ENCODE results near the gene FN1. TPM values are rescaled to one million over a fixed set of nuclear protein-coding genes. Genes with fewer than 3 reads are reported as not detected.

The FN1 gene
- total and polyA plus RNA-seq, 4 donors = 339 to 1,753 (median 934) TPM

DNA sequence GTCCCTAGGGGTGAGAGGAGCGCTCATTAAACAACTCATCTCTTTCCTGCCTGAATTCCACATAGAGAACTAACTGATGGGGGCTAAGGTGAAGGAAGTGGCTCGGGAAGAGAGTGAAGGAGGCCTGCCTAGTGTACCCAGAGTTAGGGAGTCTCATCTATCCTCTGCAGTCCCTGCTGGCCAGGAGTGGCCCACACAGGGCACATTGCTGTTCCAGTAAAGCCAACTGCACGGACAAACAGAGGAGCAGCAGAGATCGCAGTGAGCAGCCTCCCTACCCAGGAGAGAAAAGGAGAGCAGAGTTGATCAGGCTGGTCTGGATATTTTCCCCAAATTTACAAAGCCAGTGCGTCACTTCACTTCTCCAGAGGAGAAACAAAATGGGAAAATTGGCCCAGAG is 16.9 kb upstream of the FN1 start:
- WGBS, 2 donors = 92 to 96% methylated on average over 5 of the region's 5 CpGs
- Histone ChIP-seq H3K36me3 (ENCODE audit: control insufficient read depth in 4 of 4, insufficient read depth in 4 of 4, low read length in 4 of 4) (no peaks in the 10 kb centered on the region), H3K27ac (ENCODE audit: low read depth in 1 of 2, low read length in 1 of 2) (no peak overlapping the region), H3K9me3 (ENCODE audit: control insufficient read depth in 4 of 4, insufficient read depth in 3 of 4, low read length in 3 of 4) (no peaks in the 10 kb centered on the region), H3K4me3 (no peak overlapping the region), H3K9ac (ENCODE audit: insufficient read depth in 1 of 2, low read length in 2 of 2) (no peak overlapping the region), H3K4me1 (ENCODE audit: control insufficient read depth in 5 of 5, insufficient read depth in 5 of 5, low read length in 5 of 5) (no peaks in the 10 kb centered on the region), H3K27me3 (ENCODE audit: control insufficient read depth in 3 of 3, insufficient read depth in 3 of 3, low read length in 2 of 3) (no peaks in the 10 kb centered on the region)
- TF ChIP-seq, protein P1, sequence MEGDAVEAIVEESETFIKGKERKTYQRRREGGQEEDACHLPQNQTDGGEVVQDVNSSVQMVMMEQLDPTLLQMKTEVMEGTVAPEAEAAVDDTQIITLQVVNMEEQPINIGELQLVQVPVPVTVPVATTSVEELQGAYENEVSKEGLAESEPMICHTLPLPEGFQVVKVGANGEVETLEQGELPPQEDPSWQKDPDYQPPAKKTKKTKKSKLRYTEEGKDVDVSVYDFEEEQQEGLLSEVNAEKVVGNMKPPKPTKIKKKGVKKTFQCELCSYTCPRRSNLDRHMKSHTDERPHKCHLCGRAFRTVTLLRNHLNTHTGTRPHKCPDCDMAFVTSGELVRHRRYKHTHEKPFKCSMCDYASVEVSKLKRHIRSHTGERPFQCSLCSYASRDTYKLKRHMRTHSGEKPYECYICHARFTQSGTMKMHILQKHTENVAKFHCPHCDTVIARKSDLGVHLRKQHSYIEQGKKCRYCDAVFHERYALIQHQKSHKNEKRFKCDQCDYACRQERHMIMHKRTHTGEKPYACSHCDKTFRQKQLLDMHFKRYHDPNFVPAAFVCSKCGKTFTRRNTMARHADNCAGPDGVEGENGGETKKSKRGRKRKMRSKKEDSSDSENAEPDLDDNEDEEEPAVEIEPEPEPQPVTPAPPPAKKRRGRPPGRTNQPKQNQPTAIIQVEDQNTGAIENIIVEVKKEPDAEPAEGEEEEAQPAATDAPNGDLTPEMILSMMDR (IDR thresholded peaks at IDR 0.05; ENCODE audit: control extremely low read depth, extremely low read depth) = no peak
- no peak for ATAC-seq (ENCODE audit: insufficient read depth, low FRiP score)
- DNase-seq = no peak

DNA sequence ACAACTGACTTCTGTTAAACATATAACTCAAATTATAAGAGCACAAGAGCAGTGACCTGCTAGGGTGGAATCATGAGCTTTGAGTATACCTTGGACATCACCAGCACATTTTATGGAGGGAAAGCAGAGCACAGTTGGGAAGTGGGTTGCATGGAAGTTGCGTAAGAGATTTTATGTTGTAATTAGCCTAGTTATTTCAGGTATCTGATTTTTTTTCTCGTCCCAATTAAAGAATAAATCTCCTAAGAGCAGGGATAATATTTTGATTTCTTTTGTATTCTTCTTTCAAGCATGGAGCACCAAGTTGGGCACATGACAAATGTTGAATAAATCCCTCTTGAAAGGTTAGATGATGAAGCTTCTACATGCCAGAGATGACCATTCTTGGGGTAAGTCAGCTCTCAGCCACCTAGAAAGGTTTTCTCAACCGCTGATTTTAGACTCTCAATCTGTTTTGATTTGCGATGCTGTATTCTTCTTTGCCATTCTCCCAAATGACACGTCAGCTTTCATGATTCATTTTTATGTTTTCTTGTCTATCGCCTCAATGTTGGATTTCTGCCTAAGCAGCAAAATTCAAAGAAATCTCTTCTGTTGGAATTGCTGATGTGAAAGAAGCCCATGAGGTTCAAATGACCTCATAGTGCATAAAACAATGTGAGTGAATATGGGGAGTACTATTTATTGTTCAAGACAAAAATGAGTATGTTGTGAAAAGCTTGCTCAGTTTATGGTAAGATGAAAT is 15.3 kb upstream of the FN1 start:
- Histone ChIP-seq H3K9me3 (ENCODE audit: control insufficient read depth in 4 of 4, insufficient read depth in 3 of 4, low read length in 3 of 4) (no peaks in the 10 kb centered on the region), H3K27me3 (ENCODE audit: control insufficient read depth in 3 of 3, insufficient read depth in 3 of 3, low read length in 2 of 3) (no peaks in the 10 kb centered on the region), H3K4me3 (no peak overlapping the region), H3K9ac (ENCODE audit: insufficient read depth in 1 of 2, low read length in 2 of 2) (no peak overlapping the region), H3K4me1 (ENCODE audit: control insufficient read depth in 5 of 5, insufficient read depth in 5 of 5, low read length in 5 of 5) (no peaks in the 10 kb centered on the region), H3K36me3 (ENCODE audit: control insufficient read depth in 4 of 4, insufficient read depth in 4 of 4, low read length in 4 of 4) (no peaks in the 10 kb centered on the region), H3K27ac (ENCODE audit: low read depth in 1 of 2, low read length in 1 of 2) (no peak overlapping the region)
- TF ChIP-seq, protein P1 (IDR thresholded peaks at IDR 0.05; ENCODE audit: control extremely low read depth, extremely low read depth) = no peak
- ATAC-seq (ENCODE audit: insufficient read depth, low FRiP score) (no peak), DNase-seq (no peak)
- 89 to 90% methylated on average over 6 of the region's 6 CpGs for WGBS, 2 donors

DNA sequence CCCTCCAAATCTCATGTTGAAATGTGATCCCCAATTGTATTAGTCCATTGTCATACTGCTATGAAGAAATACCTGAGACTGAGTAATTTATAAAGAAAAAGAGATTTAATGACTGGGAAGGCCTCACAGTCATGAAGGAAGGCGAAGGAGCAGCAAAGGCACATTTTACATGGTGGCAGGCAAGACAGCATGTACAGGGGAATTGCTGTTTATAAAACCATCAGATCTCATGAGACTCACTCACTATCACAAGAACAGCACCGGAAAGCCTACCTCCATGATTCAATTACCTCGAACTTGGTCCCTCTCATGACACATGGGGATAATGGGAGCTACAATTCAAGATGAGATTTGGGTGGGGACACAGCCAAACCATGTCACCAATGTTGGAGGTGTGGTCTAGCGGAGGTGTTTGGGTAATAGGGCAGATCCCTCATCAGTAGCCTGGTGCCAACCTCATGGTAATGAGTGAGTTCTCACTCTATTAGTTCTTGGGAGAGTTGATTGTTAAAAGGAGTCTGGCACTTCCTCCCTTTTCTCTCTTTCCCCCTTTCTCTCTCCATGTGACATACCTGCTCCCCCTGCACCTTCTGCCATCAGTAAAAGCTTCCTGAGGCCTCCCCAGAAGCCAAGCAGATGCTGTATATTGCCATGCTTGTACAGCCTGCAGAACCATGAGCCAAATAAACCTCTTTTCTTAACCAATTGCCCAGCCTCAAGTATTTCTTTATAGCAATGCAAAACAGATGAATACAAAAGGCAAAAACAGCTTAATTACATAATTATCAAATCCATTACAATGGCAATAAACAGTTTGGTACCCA is 14.5 kb upstream of the FN1 start:
- TF ChIP-seq, protein P1 (IDR thresholded peaks at IDR 0.05; ENCODE audit: control extremely low read depth, extremely low read depth) = no peak
- no peak for ATAC-seq (ENCODE audit: insufficient read depth, low FRiP score)
- no peak for DNase-seq
- Histone ChIP-seq H3K27me3 (ENCODE audit: control insufficient read depth in 3 of 3, insufficient read depth in 3 of 3, low read length in 2 of 3) (no peaks in the 10 kb centered on the region), H3K27ac (ENCODE audit: low read depth in 1 of 2, low read length in 1 of 2) (no peak overlapping the region), H3K9ac (ENCODE audit: insufficient read depth in 1 of 2, low read length in 2 of 2) (no peak overlapping the region), H3K4me3 (no peak overlapping the region), H3K4me1 (ENCODE audit: control insufficient read depth in 5 of 5, insufficient read depth in 5 of 5, low read length in 5 of 5) (no peaks in the 10 kb centered on the region), H3K9me3 (ENCODE audit: control insufficient read depth in 4 of 4, insufficient read depth in 3 of 4, low read length in 3 of 4) (no peaks in the 10 kb centered on the region), H3K36me3 (ENCODE audit: control insufficient read depth in 4 of 4, insufficient read depth in 4 of 4, low read length in 4 of 4) (no peaks in the 10 kb centered on the region)
- WGBS, 2 donors = 96 to 98% methylated on average over 4 of the region's 4 CpGs
